NCI-H345 treated with DMSO at 0.1 percent for 48 hours (cell line): ENCODE data around the gene SCML2.
"Not testable (repeated sequence)": the region's sequence is repeated elsewhere in the genome, so short reads cannot be mapped to it uniquely, and the experiment has no call there.

ENCODE experiments used
- DNase-seq: peaks from one replicate; lab custom pipeline; 2025; ENCODE audit not compliant: unreplicated experiment; lab: John Stamatoyannopoulos, UW

SCML2 gene

GRCh38 chrX:18271725-18272124, 82.8 kb downstream of the SCML2 start:
- DNase-seq: no peak

DNA sequence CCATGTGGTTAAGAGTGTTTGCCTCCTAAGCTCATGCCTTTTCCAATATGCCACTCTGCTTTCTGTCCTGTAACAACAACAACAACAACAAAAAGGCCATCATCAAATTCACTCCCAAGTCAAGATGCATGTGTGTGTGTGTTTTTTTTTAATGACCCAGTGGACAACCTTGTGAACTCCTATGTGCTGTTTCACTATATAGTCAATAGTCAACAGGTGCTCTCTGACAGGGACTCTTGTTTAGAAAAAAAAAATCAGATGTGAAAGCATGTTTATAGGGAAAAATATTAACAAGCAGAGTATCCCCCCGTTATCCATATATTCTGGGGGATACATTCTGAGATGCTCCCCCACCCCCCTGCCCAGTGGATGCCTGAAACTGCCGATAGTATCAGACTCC, 83.2 kb downstream of the SCML2 start:
- DNase-seq: no peak

GRCh38 chrX:18255059-18255458, 99.4 kb downstream of the SCML2 start:
- no peak for DNase-seq

DNA sequence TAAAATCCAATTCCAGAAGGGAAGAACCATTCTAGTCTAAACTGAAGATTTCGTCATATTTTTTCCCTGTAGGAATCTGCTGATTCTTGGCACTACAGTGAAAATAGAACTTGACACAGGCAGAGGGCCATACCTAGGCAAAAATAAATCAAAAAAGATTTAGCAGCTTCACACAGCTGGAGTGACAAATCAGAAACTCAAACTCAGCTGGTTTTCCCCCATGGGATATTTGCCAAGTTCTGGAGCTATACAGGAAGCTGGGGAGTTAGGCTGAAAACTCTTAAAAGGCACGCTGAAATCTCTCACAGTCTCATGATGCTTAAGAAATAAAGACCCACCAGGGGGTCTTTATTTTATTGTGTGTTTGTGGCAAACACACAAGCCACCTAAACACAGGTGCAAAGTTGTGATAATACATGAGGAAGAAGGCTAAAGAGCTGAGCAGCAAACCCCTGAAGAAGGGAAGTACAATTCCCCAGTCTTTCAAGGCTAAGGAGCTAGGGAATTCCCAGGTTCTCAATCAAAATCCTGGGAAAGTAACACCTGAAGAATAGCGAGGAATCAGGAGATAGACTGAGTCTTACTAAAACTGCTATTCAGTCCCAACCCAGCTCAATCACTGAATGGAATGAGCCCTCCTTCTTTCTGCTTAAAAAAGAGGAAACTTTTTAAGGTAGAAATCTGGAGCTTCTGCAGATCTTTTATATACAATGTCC, 101.7 kb downstream of the SCML2 start:
- no peak for DNase-seq

- DNase-seq: not testable (repeated sequence)
These were observed 124.8 kb downstream of the SCML2 start for GRCh38 chrX:18229646-18230045.

- DNase-seq: no peak
These were observed 126.4 kb downstream of the SCML2 start for GRCh38 chrX:18228069-18228468.

- DNase-seq: no peak
These were observed 127.0 kb downstream of the SCML2 start for GRCh38 chrX:18227458-18227857.

DNA sequence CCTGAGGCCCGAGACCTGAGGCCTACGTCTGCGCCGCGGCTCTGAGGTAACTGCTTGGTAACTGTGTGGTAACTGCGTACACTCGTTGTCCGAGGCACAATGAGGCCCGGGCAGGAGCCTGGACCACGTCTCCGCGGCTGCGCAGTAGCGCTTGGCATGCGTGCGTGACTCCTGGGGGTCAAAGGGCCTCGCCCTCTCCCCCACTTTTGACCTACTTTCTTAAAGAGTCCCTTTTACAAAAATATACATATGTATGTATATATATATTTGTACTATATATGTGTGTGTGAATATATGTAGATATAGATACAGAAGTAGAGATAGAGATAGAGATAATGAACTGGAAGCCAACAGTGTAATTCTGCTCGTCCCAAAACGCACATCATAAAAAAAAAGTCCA, 133.7 kb downstream of the SCML2 start, which contains the start of gene BEND2:
TSS of gene BEND2 (minus strand) at position 101 of the 400 bp plus-strand sequence. CDS start 136 bp downstream, outside the sequence.
- DNase-seq: no peak

GRCh38 chrX:18210470-18210869, 144.0 kb downstream of the SCML2 start:
- peak; percentile 13 for DNase-seq

DNA sequence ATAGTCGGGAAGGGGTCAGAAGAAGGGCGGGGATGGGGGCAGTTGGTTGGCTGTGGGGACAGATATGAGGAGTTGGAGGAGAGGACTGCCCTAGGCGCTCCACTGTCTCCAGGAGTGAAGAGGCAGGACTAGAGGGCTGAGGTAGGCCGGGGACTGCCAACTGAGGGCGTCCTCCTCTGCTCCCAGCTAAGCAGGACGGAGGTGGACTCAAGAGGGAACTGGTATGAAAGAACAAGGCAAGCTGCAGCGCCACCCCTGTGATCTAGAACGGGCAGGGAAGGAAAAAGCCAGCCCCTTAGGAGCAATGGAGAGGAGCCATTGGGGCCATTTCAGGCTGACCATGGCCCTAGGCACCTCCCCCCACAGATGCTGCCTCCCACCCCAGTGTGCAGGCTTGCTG, 147.8 kb downstream of the SCML2 start:
- no peak for DNase-seq

- DNase-seq: no peak
These were observed 150.9 kb downstream of the SCML2 start for GRCh38 chrX:18203631-18204030.

GRCh38 chrX:18194688-18195087, 159.8 kb downstream of the SCML2 start:
- peak; percentile 21 for DNase-seq
